NCI-H128 (cell line): ENCODE results near the gene KRT79.
"Not testable (repeated sequence)": the region's sequence is repeated elsewhere in the genome, so short reads cannot be mapped to it uniquely, and the experiment has no call there.

ENCODE experiments used
- DNase-seq: peaks from one replicate; lab custom pipeline; 2025; ENCODE audit not compliant: unreplicated experiment; lab: John Stamatoyannopoulos, UW

Gene KRT79

DNA sequence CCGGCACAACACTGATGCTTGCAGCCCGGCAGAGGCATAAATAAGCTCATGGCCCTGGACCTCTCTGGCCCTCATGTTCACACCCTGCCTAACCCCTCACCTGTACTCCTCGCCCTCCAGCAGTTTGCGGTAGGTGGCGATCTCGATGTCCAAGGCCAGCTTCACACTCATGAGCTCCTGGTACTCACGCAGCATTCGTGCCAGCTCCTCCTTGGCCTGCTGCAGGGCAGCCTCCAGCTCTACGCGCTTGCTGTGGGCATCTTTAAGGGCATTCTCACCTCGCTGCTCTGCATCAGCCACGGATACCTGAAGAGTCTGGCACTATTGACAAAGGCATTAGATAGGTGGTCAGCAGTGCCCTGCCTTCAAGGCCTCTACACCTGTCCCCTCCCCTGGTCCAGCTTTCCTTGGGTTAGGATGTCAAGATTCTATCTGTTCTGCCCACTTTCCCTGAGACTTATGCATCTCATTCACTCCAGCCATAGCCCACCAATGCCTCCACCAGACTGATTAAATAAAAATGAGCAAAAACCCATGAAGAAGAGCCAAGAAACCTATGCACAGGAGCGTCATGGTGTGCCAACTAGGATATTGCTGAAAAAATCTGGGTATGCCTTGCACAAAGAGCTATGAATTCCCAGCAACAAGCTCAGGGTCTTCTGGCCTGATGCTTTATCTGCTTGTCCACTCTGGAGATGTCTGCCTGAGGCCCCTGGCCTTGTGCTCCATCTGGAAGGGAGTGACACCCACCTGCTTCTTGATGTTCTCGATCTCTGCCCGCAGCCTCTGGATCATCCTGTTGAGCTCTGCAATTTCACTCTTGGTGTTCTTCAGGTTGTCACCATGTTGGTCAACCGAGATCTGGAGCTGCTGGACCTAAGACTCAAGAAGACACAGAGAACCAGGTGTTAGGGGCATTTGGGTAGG lies 26.3 kb downstream of the KRT79 start:
- DNase-seq = no peak

DNA sequence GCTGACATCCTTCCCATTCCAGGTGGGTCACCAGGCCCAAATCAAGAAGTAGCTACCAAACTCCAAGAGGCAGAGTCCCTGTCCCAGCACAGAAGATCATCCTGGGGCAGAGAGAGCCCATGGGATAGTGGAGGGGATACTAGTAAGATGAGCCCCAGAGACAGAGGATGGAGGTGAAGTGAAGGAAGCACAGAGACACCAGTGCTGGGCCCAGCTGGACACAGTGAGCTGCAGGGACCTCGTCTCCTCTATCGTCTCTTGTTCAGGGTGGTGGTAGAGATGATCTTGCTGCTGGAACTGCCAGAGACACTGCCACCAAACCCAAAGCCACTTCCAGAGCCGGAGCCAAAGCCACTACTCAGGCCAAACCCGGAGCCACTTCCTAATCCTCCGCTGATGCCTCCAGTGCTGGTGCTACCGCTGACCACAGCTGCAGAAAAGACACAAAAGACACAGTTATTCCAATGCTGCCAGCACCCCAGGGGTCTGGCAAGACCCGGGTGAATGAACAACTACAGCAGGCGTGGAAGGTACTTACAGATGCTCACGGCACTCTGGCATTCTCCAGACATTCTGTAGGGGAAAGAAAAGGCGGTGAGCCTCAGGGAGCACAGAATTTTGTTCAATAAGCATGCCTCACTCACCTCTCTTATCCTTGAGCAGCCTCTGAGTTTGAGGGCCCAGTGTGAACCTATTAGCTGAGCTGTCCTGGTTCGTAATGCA lies 27.1 kb downstream of the KRT79 start:
- DNase-seq = no peak

DNA sequence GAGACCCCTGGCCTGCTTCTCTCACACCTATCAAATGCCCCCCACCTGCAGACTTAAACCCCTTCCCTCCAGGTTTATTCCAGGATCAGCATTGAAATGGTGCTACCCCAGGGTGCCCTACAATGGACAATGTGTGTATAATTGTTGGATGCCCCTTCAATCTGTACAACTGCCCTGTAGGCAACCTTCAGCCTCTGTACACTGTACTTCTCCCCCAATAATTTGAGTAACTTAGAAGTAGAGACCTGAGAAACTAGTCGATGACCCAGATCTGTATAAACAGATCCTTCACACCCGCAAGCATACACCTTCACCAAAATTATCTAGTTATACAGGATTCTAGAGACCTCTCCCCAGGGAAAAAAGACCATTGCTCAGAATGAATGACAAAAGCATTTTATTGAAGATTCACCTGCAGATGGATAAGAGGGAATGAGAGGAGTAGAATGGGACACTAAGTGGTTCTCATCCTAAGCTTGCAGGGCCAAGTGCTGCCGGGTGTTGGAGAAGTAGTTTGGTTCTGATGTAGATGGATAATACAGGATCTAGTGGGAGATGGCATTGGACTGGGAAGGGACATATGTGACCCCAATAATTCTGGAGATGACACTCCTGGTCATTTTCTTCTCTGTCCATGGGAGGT lies 27.8 kb downstream of the KRT79 start:
- no peak for DNase-seq

DNA sequence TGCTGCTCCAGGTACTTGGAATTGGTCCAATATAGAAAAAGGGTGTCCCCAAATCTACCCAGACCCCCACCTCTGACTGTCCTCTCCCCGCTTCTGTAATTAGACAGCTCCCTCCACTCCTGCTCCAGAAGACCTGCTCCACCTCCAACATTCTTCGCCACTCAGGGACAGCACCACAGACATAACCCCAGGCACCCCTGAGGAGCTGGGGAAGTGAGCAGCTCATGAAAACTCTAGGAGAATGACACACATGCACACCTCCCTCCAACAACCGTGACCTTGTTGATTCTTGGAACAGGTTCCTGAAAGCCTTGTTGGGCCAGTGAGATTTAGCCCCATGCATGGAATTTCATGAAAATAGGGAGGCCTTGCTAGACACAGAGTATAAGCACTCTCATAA lies 28.4 kb downstream of the KRT79 start:
- DNase-seq = no peak

DNA sequence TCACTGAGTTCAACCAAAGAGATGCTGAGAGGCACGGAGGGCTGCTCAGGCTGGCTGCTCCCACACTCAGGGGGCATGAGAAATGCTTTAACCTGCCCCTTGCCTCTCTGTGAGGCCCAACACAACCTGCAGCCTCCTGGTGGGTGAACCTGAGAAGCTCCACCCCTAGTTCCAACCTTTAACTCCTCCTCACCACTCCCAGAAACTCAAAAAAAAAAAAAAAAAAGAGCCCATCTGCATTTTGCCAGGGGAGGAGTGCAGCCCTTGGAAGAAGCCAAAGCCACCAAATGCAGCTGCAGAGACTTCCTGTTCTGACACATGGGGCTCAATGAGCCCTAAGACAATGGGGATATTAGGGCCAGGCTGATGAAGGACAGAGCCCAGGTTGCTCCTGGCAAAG lies 29.1 kb downstream of the KRT79 start:
- no peak for DNase-seq

DNA sequence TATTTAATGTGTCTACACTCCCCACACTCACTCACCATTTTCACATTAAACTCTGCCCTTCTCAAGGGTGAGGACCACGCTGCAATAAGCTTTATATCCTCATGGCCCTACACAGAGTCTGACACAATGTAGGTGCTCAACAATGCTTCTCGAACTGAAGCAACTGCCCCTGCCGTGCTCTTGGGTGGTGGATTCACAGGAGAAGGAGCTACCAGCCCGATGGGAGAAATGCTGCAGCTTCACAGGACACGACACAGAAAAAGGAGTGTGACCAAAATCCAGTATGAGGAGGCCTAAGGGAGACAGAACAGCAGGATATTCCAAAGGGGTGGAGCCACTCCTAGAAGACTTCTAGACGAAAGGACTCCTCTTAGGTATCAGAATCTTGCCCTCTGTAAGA lies 31.7 kb downstream of the KRT79 start:
- no peak for DNase-seq

DNA sequence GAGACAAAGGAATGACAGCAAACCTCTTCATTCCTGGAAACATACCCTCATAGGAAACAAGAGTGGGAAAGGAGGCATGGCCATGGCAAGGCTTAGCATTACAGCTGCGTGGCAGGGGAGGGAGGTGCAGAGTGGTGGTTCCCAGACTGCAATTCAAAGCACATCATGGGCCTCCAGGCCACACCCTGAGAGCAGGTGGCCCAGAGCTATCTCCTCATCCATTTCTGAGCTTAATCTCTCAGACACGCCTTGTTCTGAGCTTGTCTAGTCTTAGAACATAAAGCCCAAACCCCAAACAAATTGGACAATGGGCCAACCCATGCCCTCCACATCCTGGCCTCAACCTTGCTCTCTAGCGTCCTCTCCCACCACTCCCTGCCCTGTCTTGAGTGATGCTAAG lies 32.3 kb downstream of the KRT79 start:
- DNase-seq = no peak

DNA sequence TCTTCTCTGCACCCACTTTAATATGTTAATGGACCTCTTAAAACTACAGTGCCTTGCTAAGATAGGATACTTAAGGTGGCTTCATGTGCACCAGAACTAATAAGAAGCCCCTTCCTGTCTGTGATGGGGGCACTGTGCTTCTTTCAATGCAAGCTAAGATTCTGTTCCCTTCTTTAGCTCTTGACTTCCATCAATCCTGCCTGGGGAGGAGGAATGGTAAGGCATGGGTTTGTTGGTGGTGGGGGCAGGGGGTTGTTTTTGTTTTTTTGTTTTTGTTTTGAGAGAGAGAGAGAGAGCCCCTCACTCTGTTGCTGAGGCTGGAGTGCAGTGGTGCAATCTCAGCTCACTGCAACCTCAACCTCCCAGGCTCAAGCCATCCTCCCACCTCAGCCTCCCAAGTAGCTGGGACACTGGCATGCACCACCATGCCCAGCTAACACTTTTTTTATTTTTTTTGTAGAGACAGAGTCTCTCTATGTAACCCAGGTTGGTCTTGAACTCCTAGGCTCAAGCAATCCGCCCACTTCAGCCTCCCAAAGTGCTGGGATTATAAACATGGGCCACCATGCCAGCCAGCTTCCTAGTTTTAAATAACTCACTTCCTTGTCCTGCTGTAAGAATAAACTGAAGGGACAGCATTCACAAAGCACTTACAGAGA lies 33.7 kb downstream of the KRT79 start:
- no peak for DNase-seq

DNA sequence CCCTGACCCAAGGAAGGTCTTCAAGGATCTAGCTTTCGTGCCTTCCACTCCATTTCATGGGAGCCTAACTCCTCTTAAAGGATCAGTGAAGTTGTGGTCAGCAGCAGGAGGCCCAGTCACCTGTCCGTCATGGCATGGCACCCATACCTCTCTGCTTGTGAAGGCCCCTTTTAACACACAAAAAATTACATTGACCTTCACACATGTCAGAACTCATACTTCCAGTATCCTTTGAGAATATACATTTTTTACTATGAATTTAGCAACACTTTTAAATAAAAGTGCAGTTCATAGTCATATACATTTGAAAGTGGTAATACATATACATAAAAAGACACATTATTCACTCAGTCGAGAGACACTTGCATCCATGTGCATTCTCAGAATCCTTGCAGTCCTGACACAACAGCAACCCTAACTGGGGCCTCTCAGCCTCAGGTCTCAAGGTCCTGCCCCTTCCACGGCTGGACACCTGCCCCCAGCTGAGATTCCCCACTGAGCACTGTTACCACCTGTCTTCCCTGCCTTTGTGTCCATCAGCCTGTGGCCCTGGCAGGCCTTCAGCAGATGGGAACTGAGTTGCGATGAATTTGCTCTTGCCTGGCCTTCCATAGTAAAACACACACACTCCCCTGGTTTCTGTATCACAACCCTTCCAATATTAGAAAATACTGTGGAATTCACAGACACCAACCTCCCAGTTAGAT lies 34.5 kb downstream of the KRT79 start:
- no peak for DNase-seq

DNA sequence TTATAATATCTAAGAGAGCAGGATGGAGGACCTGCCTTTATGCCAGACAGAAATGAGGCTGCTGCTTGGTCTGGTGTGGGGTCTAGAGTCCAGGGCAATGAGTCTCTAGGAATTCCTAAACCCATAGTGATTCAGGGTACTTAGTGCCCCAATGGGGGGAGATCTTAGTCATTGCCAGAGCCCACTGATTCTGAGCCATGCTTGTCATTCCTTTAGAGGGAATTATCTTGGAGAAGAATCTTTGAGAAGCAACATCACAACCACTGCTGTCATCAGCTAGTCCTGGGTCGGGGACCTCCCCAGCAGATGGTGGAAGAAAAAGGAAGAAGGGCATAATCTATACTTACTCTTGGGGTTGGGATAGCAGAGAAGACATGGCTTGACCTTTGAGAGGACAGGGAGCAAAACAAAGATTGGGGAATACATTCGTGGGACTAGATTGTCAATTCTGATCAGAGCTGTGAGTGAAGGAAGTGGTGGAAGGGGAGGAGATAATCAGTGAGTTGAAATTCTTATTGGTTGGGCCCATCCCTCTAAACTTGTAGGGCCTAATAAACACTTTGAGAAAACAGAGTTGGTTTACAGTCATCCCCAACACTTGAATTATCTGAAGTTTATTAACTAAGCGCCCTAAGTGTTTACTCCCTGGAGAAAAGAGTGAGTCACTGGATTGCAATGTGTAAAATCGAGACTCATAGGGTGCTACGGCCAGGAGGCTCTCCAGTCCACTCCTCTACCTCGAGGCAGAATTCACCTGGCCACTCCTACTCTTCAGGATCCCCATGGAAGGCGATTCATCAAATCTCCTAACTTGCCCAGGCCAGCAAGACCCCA lies 35.2 kb downstream of the KRT79 start:
- no peak for DNase-seq

DNA sequence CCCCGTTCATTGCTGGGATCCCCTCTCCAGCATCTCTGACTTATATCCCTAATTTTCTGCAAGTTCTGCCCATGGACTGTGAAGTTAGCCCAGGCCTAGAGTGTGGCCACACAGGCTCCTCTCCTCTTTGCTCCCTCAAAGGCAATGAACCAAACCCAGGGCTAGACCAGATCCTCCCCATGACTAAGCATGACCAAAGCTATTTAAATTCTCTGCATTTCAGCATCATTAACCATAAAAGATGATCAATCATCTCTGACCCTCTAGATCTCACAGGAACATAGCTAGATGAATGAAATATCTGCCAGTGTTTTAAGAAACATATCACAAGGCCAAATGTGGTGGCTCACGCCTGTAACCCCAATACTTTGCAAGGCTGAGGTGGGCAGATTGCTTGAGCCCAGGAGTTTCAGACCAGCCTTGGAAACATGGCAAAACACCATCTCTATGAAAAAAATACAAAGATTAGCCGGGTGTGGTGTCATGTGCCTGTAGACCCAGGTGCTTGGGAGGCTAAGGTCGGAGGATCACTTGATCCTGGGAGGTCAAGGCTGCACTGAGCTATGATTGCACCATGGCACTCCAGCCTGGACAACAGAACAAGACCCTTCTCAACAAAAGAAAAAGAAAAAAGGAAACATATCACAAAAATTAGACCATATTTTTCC lies 36.0 kb downstream of the KRT79 start:
- DNase-seq = no peak

DNA sequence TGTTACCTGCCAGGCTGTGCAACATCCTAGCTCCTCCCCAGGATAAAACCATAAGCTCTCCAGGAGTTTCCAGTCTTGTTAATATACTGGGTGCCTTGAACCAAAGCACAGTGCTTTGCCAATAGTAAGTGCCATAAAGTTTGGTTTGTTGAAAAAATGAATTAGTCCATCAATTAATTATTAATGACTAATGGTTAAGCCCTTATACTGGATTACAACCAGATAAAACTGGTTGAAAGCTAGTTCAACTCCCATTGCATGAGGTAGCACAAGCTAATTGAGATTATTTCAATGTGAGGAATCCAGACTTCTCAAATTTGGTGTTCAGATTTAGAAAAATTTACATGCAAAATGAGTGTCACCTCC lies 36.6 kb downstream of the KRT79 start:
- DNase-seq = no peak

DNA sequence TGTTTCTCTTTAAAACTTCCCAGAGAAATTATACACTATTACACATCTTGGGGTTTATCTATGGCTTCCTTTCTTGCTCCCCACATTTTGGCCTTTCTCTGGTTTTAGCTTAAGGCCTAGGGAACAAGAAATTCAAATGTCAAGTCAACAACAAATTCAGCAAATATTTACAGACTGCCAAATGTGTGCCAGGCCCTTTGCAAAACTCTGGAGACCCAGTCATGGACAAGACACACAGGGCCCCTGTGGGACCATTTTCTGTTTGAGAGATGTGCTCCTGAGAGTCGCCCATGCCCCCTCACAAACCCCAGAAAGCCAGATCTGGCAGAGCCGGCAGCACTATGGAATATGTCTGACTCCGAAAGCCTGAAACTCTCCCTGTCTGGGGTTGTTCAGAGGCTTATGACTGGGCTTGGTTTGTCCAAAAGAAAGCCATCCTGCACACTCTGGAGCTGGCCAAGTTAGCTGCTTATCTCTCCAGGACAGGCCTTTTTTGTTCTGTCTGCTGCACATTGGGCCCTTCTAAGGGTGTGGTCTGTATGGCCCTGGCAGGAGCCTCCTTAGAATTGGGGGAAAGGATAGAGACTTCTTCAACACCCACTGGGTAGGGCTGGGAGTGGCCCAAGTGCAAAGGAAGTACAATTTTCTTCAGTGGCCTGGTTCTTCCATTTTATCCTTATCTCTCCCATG lies 37.1 kb downstream of the KRT79 start:
- DNase-seq = no peak

DNA sequence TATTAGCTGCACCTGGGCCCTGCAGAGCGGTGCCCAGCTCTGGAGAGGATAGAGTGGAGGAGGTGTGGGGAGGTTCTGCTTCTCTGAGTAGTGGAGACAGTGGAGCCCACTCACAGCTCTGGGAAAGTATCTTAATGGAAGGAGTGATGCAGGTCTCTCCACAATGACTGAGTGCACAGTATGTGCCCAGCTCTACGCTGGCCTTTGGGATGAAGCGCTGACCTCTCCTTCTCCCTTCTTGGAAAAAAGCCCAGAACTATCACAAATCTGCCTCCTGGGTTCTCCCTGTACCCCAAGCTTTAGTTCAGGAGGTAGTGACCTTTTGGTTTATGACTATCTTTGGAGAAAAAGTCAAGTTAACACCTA lies 37.7 kb downstream of the KRT79 start:
- DNase-seq = no peak

DNA sequence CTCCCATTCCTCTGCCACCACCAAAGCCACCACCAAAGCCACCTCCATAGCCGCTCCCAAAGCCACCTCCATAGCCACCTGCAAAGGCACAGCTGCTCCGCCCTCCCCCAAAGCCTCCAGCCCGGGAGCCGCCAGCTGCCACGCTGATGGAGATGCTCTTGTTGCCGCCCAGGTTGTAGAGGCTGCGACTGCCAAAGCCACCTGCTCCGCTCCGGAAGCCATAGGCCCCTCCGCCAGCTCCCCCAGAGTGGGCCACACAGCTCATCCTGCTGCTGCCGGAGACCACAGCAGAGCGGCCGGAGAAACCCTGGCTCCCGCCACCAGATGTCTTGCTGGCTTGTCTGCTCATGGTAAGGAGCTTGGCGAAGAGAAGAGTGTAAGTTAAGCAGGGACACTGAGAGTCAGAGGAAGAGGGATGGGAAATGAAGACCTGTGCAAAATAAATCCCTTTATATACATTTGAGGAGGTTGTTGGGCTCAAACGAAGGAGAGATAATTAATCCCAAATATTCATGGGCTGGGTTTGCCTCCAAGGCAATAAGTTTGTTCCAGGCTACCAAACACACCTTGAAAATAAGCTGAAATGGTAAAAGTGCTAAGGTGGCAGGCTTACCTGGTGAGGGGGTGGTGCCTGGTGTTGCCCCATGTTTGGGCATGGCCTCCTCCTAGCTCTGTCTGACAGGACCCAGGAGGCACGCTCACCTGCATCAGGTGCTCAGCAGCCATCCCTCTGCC lies 38.2 kb downstream of the KRT79 start, which contains the start of gene KRT3:
Gene KRT3, minus strand, starts transcription at position 424 of the 735 bp plus-strand sequence. Its CDS starts 75 bp downstream, at position 349.
- DNase-seq = no peak

DNA sequence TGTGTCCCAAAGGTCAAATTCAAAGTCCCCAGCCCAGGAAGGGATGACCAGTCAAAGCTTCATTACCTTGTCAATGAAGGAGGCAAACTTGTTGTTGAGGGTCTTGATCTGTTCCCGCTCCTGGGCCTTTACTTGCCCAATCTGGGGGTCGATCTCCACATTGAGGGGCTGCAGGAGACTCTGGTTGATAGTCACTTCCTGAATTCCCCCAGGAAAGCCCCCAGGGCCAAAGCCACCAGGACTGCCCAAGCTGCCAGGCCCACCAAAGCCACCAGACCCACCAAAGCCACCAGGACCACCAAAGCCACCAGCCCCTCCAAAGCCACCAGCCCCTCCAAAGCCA lies 38.8 kb downstream of the KRT79 start:
- not testable (repeated sequence) for DNase-seq

DNA sequence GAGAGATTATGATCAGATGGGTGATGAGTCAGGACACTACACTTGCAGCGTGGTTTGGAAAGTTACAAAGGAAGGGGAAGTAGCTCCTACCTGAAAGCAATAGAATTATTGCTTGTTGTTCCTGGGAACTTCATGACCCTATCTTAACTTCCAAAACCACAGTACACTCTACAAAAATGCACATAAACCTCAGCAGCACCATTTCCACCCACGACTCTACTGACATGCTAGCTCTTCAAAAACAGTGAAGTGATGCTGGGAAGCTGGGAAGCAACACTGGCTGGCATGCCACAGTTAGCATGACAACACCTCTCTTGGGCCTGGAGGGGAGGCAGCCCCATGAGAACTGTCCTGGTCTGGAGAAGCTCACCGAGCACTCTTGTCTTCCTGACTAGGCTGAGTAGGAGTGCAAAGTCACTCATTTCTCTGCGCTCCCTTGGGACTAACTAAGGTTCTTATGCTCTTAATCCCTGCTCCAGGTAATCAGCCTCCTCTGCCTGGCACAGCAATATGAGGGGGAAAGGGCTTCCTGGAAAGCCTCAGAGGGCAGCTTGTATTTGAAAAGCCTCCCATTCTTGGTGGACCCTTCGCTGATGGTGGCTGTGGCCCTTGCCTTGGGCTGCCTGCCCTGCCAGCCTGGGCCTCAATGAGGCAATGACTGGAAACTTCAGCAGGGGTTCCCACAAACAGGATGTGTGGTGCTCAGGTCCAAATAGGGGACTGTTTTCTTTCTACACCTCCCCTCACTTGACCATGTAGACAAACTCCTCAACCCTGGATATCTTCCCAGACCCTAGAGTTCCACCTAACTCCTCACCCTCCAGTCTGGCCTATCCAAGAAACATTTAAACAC lies 39.4 kb downstream of the KRT79 start:
- DNase-seq = no peak
